Sigmoid colon (tissue), 7 donors: Measurements from ENCODE around the gene TMUB2. TPM values are rescaled to one million over a fixed set of nuclear protein-coding genes. Genes with fewer than 3 reads are reported as not detected.
"Not testable (repeated sequence)": the region's sequence is repeated elsewhere in the genome, so short reads cannot be mapped to it uniquely, and the experiment has no call there.

Experiments used
- DNase-seq: peaks from one replicate; pipeline ENCODE4 v3.0.0-alpha.2; 2019
- H3K27ac ChIP-seq, 4 donors: fragments of 200-600 bp; sonication (generic); one replicate each; pipeline ENCODE4 v1.5.1; 2016 to 2019; ENCODE audit warnings: mild to moderate bottlenecking in 1 of 4
- H3K27me3 ChIP-seq, 3 donors: fragments of 200-600 bp; sonication (generic); one replicate each; pipeline ENCODE4 v1.5.1; 2019; ENCODE audit warnings: mild to moderate bottlenecking in 1 of 3
- H3K36me3 ChIP-seq, 4 donors: fragments of 200-600 bp; sonication (generic); one replicate each; pipeline ENCODE4 v1.5.1; 2016 to 2019
- H3K4me1 ChIP-seq, 4 donors: fragments of 200-600 bp; sonication (generic); one replicate each; pipeline ENCODE4 v1.5.1; 2017 to 2019
- H3K4me3 ChIP-seq, 4 donors: fragments of 200-600 bp; sonication (generic); one replicate each; pipeline ENCODE4 v1.5.1; 2017 to 2019; ENCODE audit warnings: mild to moderate bottlenecking in 2 of 4, moderate library complexity in 1 of 4
- H3K9me3 ChIP-seq, 4 donors: fragments of 200-600 bp in 3 of 4; sonication (generic) in 3 of 4; one replicate each; pipeline versions ENCODE4 v1.5.1 to v1.6.1; 2013 to 2019
- CTCF ChIP-seq, 4 experiments: fragments of 450-650 bp in 3 of 4; fragments of 200-600 bp in 1 of 4; IDR thresholded peaks; one replicate each; pipeline ENCODE4 v1.5.1; 2016 to 2019; ENCODE audit warnings: antibody characterized with exemption in 4 of 4, mild to moderate bottlenecking in 3 of 4, moderate library complexity in 2 of 4
- EP300 ChIP-seq, 4 donors: sonication (generic); formaldehyde crosslinking; IDR thresholded peaks; one replicate each; pipeline ENCODE4 v1.6.1; 2017; ENCODE audit warnings: antibody characterized with exemption in 4 of 4
- POLR2A ChIP-seq, 2 donors: fragments of 450-650 bp; IDR thresholded peaks; one replicate each; pipeline ENCODE4 v1.6.1; 2016; ENCODE audit warnings: antibody characterized with exemption in 2 of 2, mild to moderate bottlenecking in 2 of 2, moderate library complexity in 2 of 2
- POLR2AphosphoS5 ChIP-seq, 4 donors: sonication (generic); formaldehyde crosslinking; IDR thresholded peaks; one replicate each; pipeline ENCODE4 v1.6.1; 2017; ENCODE audit warnings: antibody characterized with exemption in 4 of 4
- WGBS, 2 donors: extraction: QIAGEN DNeasy Blood & Tissue Kit; methylation state at CpG; one replicate each; pipeline ENCODE4 v1.1.7; 2013; 5-methylcytosine and 5-hydroxymethylcytosine counted together
- intact Hi-C: fragments of 100-400 bp; cut with DNase I; formaldehyde crosslinking; loops from one replicate; pipeline ENCODE4 v1.15.1; 2023
- polyA plus RNA-seq, 3 donors: library from polyadenylated mRNA; stranded (reverse); fragments of 200-250 nt; gene quantifications; one replicate each; pipeline ENCODE4 v1.2.3, GENCODE V29; 2013
- total RNA-seq, 4 donors: library from RNA; depleted of rRNA; stranded (reverse); fragments of >200 nt; gene quantifications; one replicate each; pipeline ENCODE4 v1.1.0, GENCODE V29; 2016
- donor health status: healthy with polysubstance abuse.
- donor health status: Bipolar disorder and iron deficiency.
- donor health status: healthy.

TMUB2 gene
- total and polyA plus RNA-seq, 7 donors, result 19.0 to 41.3 (median 28.8) TPM

GRCh38 chr17:44146375-44147346, 40.1 kb upstream of the TMUB2 start:
- WGBS, 2 donors, result 67 to 76% methylated on average over 2 of the region's 2 CpGs
- H3K9me3 ChIP-seq, result no peaks in the 10 kb centered on the region
- TF ChIP-seq POLR2A (IDR thresholded peaks at IDR 0.05) (no peak), CTCF (IDR thresholded peaks at IDR 0.05) (no peak), POLR2AphosphoS5 (IDR thresholded peaks at IDR 0.05) (no peak), EP300 (IDR thresholded peaks at IDR 0.05) (no peak)
- intact Hi-C loops, result no loop called here
- H3K27me3 ChIP-seq, result no peaks in the 10 kb centered on the region
- H3K27ac ChIP-seq, result peak overlapping the region in 1 of 4 donors; percentile 80
- DNase-seq, result no peak
- no peak overlapping the region for H3K4me3 ChIP-seq
- H3K4me1 ChIP-seq, result peaks cover 0 to 10% (median 9%) of the 10 kb centered on the region in 4 donors
- H3K36me3 ChIP-seq, result no peaks in the 10 kb centered on the region

GRCh38 chr17:44147812-44148211, 39.0 kb upstream of the TMUB2 start:
- 96% methylated on average over 4 of the region's 4 CpGs for WGBS, 2 donors
- Histone ChIP-seq H3K36me3 (no peaks in the 10 kb centered on the region), H3K27me3 (no peaks in the 10 kb centered on the region), H3K27ac (no peak overlapping the region), H3K9me3 (no peaks in the 10 kb centered on the region), H3K4me3 (no peak overlapping the region), H3K4me1 (no peaks in the 10 kb centered on the region)
- no peak for DNase-seq
- intact Hi-C loops, result no loop called here
- no peak for TF ChIP-seq POLR2AphosphoS5 (IDR thresholded peaks at IDR 0.05)
- no peak for TF ChIP-seq CTCF (IDR thresholded peaks at IDR 0.05)
- no peak for TF ChIP-seq EP300 (IDR thresholded peaks at IDR 0.05)
- TF ChIP-seq POLR2A (IDR thresholded peaks at IDR 0.05), result no peak

- H3K4me3 ChIP-seq, H3K27me3 ChIP-seq, intact Hi-C loops, H3K9me3 ChIP-seq, H3K27ac ChIP-seq, H3K4me1 ChIP-seq, DNase-seq, H3K36me3 ChIP-seq: not testable (repeated sequence)
- WGBS, 2 donors, result 91 to 94% methylated on average over 3 of the region's 3 CpGs
Observed at GRCh38 chr17:44149066-44149465, 37.7 kb upstream of the TMUB2 start.

GRCh38 chr17:44149750-44150329, 36.9 kb upstream of the TMUB2 start:
- H3K27me3 ChIP-seq, result no peaks in the 10 kb centered on the region
- TF ChIP-seq EP300 (IDR thresholded peaks at IDR 0.05) (no peak), POLR2A (IDR thresholded peaks at IDR 0.05) (no peak), POLR2AphosphoS5 (IDR thresholded peaks at IDR 0.05) (no peak), CTCF (IDR thresholded peaks at IDR 0.05) (no peak)
- 96 to 98% methylated on average over 4 of the region's 4 CpGs for WGBS, 2 donors
- no peaks in the 10 kb centered on the region for H3K36me3 ChIP-seq
- no peak overlapping the region for H3K27ac ChIP-seq
- no peak for DNase-seq
- intact Hi-C loops, result no loop called here
- no peak overlapping the region for H3K4me3 ChIP-seq
- no peaks in the 10 kb centered on the region for H3K4me1 ChIP-seq
- no peaks in the 10 kb centered on the region for H3K9me3 ChIP-seq

- no peaks in the 10 kb centered on the region for H3K27me3 ChIP-seq
- no peak overlapping the region for H3K4me3 ChIP-seq
- no peak for DNase-seq
- no peaks in the 10 kb centered on the region for H3K36me3 ChIP-seq
- WGBS, 2 donors, result 98% methylated on average over 4 of the region's 4 CpGs
- H3K9me3 ChIP-seq, result no peaks in the 10 kb centered on the region
- TF ChIP-seq EP300 (IDR thresholded peaks at IDR 0.05) (no peak), POLR2AphosphoS5 (IDR thresholded peaks at IDR 0.05) (no peak), POLR2A (IDR thresholded peaks at IDR 0.05) (no peak), CTCF (IDR thresholded peaks at IDR 0.05) (no peak)
- intact Hi-C loops, result no loop called here
- H3K4me1 ChIP-seq, result no peaks in the 10 kb centered on the region
- no peak overlapping the region for H3K27ac ChIP-seq
Observed at GRCh38 chr17:44152875-44153274, 33.9 kb upstream of the TMUB2 start.
